HG02763 (cell line): ENCODE data around the gene CEP89.
"Not testable (repeated sequence)": the region's sequence is repeated elsewhere in the genome, so short reads cannot be mapped to it uniquely, and the experiment has no call there.

Experiments used
- ATAC-seq: cut with Tn5 transposase; IDR thresholded peaks from one replicate; pipeline ENCODE4 v1.9.1; 2021; ENCODE audit warnings: mild to moderate bottlenecking, moderate library complexity; ENCODE audit not compliant: unreplicated experiment

Gene CEP89

DNA sequence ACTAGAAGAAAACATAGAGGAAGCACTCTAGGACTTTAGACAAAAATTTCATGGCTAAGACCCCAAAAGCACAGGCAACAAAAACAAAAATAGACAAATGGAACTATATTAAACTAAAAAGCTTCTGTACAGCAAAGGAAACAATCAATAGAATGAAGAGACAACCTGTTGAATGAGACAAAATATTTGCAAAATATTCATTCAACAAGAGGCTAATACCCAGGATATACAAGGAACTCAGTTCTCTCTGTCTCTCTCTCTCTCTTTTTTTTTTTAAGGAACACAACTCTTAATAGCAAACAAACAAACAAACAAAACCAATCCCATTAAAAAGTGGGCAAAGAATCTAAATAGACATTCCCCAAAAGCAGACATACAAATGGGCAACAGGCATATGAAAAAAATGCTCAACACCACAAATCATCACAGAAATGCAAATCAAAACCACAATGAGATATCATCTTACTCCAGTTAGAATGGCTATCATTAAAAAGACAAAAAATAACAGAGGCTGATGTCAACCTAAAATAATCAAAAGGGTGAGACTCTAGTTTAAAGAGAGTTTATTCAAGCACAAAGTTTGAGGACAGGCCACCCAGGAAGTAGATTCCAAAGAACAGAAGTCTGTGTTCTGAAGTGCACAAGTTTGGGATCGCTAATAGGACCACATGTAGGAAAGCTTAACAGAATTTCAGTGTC is 75.1 kb downstream of the CEP89 start:
- no peak for ATAC-seq

DNA sequence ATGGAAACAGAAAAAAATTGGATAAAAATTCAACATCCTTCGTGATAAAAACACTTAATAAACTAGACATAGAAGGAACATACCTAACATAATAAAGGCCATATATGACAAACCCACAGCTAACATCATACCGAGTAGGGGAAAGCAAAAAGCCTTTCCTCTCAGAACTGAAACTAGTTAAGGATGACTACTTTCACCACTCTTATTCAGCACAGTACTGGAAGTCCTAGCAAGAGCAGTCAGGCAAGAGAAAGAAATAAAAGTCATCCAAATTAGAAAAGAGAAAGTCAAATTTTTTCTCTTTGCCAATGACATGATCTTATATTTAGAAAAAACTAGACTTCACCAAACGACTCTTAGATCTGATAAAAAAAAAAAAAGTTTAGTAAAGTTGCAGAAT is 76.4 kb downstream of the CEP89 start:
- peak; percentile 64 for ATAC-seq

DNA sequence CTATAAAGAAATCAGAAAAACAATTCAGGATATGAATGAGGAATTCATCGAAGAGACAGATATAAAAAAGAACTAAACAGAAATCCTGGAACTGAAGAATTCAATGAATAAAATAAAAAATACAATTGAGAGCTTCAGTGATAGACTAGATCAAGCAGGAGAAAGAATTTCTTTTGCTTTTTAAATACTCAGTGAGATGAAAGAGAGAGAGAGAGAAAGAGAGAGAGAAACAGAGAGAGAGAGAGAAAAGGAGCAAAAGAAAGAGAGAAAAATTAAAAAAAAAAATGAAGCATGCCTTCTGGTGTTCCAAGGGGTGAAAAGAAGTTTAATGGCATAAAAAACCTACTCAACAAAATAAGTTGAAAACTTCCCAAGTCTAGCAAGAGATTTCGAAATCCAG is 80.1 kb downstream of the CEP89 start:
- no peak for ATAC-seq

DNA sequence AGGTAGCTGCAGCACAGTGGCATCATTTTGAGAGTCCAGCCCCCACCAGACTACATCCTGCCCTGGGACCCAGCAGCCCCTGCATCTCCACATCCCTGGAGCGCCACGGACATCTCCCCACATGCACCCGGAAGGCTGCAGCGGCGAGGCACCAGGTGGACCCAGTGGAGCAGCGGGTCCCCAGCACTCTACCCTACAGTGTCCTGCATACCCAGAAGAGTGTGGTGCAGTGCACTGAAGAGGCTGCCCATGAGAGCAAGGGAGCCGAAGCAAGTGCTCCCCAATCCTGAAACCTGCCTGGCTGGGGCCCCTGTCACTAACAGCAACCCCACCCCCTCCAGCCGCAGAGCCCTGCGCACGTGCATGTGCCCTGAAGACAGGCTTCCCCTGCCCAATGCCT is 80.9 kb downstream of the CEP89 start:
- no peak for ATAC-seq

DNA sequence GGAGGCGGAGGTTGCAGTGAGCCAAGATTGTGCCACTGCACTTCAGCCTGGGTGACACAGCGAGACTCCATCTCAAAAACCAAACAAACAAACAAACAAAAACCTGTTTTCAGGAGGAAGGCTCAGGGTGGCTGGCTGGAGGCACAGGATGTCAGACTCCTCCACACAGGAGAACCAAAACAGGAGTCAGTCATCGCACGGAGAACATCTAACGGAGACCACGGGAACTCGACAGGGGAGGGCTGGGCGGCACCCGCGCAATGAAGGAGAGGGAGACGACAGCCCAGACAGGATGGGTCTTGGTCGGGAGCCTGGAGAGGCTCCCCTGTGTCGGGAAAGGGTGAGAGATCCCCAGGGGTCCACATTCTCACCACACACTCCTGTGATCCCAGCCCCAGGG is 81.4 kb downstream of the CEP89 start:
- no peak for ATAC-seq

DNA sequence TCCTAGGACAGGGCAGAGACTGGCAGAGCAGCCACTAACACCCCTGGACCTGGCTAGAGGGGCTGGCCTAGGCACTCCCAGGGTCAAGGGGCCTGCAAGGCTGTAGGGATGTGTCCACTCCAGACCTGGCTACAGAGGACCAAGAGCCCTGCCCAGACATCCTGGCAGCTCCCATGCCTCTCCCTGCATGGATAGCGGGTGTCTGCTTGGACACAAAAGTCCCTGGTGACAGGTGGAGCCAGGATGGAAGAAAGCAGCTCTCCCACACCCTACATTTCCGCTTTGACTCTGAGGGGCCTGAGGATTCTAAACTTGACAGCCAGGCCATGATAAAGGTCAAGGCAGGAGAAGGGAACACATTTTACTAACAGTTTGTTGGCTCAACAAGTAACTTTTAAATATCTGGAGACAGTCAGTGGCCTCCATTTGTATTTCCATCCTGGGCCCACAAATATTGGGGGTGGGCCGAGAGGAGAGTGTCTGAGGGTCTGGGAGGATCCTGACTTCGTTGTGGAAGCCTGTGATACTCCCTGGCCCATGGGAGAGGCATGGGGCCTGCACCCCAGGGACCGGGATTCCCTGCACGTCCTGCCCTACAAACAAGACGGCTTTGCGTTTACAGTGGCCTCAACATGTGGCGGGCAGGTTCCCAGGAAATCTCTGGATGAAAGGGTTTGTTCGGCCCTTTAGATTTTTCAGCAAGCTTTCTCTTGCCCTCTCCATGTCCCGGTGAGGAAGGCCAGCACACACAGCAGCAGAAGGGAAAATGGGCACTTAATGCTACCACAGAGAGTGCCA is 82.4 kb downstream of the CEP89 start:
- ATAC-seq, result no peak

DNA sequence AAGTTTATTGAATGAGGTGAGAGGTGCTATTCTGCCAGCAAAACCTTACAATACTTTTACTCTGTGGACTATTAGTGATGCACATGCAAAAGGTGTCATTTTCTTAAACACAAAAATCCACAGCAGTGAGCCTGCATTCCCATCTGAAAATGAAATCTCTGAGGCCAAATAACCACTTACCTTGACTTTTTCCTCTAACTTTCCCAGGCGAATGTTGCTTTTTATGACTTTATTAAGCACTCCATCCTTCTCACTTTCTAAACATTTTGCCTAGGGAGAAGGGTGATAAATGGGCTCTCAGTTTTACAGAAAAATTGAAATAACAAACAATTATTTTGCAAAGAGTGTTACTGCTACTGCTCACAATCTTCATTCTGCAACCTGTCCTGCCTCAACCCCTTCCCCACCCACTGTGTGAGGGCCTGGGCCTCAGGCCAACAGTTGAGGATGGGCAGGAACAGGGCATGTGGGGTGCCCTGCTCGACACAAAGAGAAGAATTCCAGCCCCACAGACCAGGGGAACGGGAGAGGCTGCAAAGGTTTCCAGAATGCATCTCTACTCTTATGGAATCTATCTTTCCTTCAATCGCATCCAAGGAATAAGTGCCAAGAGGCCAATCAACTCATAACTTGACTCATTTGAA is 84.1 kb downstream of the CEP89 start:
- no peak for ATAC-seq

DNA sequence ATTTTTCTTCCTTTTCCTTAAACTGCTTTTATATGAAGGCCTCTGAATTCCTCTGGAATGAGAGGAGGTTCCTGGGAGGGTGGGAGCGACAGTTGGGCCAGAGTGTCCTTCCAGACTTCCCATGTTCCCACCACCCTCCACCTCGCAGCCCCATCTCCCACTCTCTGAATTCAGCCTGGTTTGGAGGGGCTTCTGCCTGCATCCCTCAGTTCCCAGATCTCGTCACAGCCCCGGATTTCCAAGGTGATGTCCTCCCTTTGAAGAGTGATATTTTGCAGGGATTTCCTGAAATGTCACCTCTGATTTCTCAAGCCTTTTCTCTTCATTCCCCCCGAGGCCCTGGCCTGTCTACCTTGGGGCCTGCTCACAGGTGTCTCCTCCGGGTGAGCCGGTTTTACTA is 85.5 kb downstream of the CEP89 start:
- no peak for ATAC-seq

DNA sequence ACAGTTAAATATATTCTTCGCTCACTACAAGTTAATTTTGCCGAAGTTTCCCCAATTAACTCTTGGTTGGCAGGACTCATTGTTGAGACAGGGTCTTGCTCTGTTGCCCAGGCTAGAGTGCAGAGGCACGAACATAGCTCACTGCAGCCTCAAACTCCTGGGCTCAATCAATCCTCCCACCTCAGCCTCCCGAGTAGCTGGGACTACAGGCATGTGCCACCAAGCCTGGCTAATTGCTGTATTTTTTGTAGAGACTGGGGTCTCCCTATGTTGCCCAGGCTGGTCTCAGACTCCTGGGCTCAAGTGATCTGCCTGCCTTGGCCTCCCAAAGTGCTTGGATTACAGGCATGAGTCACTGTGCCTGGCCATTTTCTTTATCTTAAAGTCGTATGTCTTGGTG is 86.5 kb downstream of the CEP89 start:
- ATAC-seq, result not testable (repeated sequence)

DNA sequence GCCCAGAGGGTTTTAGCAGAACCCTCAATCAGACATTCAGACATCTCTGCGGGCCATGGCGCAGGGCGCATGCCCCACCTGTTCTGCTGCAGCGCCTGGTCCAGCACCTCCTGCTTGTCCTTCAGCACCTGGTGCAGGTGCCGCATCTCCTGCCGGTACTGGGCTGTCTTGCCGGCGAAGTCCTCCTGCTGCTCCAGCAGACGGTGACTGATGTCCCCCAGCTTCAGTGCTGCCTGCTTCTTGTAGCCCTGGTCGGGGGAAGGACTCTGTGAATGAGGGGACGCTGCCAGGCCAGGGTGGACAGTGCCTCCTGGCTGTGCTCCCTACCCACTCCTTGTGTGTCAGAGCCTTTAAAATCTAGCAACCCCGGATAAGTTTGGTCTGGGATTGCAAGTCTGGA is 90.0 kb downstream of the CEP89 start:
- no peak for ATAC-seq

DNA sequence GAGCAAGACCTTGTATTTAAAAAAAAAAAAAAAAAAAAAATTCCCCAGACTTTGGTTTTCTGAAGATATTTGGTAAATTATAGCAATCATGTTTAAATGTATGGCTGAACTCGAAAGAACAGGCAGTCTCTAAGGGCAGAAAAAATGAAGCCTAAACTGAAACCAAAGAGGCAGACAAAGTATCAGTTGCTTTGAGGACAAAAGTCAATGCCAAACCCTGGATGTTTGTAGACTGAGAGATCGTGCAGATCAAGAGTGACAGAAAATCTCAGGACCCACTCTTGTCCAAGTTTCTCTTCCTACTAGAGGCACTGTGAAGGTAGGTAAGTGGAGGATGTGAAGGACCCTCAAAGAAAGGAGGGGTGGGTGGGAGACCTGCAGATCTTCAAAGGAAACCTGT is 91.1 kb downstream of the CEP89 start:
- ATAC-seq, result no peak

DNA sequence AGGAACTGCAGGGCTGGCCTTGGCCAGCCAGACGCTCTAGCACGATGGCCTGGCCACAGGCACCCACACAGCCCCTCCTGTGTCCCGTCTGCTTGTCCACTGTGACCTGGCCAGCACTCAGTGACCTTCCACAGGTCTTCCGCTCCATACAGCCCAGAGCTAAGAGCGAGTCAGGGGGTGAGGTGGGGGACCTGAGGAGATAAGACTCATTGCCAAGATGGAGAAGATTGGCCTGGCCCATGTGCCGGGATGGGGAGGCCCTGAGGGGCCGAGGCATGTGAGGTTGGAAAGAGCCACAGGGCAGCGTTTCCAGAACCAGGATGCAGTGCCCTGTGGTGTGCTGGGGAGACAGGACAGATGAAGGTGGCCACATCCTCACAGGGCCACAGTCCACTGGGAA is 92.0 kb downstream of the CEP89 start:
- no peak for ATAC-seq

DNA sequence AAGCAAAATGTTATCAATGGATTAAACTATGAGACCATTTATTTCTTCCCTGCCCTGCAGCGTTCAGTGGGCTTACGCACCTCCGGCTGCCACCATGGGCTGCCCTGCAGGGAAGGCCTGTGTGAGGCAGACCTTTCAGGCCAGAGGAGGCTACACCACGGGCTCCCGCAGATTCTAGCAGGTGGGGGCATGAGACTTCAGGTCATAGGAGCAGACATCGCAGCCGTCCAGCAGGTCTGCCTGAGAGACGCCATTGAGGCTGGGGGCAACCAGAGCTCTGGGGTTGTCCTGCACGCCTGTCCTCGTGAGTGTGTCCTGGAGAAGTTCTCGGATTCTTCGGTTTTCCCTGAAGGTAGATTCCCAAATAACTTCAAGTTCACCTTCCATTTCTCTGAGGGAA is 92.8 kb downstream of the CEP89 start:
- ATAC-seq, result no peak

DNA sequence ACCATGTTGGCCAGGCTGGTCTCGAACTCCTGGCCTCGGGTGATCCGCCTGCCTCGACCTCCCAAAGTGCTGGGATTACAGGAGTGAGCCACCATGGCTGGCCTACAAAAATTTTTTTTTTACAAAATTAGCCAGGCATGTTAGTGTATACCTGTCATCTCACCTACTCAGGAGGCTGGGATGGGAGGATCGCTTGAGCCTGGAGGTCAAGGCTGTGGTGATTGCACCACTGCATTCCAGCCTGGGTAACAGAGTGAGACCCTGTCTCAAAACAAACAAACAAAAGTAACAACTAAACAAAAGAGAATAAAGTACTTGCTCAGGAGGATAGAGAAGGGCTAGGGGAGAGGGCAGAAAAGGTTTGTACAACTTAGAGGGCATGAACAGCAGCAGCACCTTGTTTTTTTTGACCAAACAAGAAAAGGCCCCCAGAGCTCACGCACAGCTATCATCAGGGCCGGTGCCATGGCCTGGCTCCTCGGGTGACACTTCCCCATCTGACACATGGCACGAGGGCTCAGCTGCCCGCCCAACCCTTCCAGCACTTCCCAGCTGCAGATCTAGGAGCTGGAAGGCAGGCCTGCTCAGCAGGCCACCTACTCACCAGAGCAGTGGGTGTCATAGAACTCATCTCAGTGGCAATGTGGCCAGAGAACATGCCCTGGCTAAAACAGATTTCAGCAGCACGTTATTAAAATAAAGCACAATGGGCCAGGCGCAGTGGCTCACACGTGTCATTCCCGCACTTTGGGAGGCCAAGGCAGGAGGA is 93.6 kb downstream of the CEP89 start:
- no peak for ATAC-seq

DNA sequence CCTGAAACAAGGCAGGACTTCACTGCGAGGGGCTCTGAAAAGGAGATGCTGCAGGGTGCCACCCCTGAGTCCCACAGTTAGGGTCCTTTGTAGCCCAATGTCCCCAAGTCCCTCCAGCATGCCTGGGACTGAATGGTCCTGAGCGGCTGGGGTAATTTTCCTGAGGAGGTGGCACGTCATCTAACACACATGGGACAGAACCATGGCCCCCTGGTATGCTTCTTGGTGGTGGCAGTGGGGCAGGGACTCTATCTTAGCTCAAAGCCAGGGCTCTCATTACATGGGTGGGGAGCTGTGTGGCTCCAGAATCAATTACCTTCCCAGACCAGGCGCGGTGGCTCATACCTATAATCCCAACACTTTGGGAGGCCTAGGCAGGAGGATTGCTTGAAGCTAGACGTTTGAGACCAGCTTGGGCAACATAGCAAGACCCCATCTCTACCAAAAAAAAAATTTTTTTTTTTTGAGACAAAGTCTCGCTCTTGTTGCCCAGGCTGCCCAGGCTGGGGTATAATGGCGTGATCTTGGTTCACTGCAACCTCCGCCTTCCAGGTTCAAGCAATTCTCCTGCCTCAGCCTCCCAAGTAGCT is 94.3 kb downstream of the CEP89 start:
- no peak for ATAC-seq

DNA sequence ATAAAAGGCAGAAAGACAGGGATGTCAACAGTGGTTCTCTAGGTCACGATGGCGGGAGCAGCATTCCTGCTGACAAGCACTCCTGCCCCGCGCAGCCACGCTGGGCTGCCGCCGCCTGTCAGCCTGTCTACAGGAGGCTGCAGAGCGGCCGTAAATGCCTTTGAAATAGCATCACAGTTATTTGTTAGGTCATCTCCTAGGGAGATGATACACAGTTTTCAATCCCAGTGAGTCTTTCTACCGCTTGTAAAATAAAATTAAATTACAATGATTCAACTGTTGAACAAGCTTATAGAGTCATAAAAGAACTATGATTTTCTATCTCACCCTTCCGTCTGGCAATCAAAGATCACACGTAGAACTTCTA is 94.9 kb downstream of the CEP89 start:
- no peak for ATAC-seq

DNA sequence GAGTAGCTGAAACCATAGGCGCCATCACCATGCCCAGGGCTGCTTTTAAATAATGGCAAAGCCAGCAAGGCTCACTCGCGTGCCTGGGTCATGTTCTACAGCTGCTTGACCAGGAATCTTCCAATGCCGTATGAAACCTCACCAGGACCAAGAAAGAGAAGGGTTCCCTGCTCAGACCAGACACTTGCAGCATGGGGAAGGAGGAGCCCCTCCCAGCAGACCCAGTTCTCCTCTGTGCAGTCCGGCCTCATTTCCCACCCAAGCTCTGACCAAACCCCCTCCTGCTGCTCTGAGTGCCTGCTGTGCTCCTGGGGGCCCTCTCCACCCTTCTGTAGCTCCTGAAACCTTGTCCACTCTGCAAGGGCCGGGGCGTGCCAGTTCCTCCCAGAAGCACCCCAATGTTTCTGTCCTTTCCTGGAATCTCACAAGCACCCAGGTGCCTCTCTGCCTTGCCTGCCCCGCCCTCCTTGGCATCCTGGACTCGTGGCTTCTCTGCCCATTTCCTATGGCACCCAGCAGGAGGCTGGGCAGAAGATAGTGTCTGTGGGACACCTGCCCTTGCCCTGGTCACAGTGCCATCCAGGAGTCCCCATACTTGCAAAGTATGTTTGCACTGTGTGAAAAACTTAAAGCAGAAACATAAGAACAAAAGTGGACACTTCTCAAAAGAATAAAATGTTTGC is 95.4 kb downstream of the CEP89 start:
- ATAC-seq, result no peak

DNA sequence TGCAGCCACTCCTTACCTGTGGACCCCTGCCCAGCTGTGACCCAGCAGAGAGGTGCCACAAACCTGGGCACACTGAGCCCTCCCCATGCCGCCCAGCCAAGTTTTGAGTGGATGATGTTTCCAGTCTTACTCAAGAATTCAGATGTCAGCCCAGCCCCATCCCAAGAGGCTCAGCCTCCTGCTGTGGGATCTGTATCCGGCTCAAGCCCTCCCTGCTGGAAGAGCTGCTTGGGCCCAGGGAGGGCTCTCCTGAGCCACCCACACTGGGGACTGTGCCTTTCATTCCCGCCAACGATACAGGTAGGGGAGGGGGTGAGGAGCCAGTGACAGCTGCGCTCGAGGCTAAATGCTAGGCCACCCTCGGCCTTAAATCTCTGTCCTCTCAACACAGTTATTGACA is 96.3 kb downstream of the CEP89 start:
- no peak for ATAC-seq

DNA sequence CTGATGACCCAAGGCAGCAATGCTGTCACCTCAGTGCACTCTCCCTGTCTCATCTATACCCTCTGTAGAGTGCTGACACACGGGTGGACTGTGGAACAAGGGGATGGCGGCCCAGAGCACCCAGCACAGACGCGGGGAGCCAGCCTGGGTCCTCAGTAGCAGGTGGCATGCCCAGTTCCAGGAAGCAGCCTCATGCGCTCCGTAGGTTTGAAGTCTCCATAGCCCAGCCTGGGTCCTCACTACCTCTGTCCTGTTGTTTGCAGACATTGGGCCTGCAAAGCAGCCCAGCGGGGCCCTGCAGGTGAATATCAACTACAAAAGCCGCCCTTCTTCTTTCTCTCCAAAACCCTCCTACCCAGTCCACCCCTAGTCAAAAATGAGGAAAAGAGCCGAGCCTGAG is 97.2 kb downstream of the CEP89 start:
- no peak for ATAC-seq

DNA sequence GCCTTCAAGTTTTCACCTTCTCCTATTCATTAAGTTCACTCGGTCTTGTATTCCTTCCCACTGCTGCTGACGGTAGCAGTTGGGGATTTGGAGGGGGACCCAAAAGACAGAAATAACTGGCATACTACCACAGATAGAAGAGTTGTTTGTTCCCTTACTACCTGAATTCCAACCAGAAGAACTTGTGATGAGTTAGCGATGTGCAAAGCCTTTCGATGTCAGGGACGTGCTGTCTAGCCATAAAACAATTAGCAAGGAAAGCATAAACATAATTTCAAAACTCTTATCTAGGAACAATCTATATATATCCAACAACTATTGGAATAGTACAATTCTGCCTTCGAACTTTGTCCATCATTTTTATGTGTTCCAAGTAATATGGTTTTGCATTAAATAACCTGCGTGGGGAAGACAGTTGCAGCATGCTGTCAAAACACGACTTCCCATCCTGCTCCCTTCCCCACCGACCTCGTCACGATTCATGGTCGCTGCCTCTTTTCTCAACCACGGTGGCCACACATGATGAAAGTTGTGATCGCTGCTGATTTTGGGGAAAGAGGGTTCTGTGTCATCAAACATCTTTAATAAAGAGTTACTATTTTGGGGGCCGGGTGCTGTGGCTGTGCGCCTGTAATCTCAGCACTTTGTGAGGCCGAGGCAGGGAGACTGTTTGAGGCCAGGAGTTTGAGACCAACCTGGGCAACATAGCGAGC is 98.4 kb downstream of the CEP89 start:
- no peak for ATAC-seq
